Measurements from ENCODE around the gene GNG7.

GNG7 gene

GRCh38 chr19:2556221-2557092 lies 146.0 kb downstream of the GNG7 start:
- Histone ChIP-seq H3K4me2 (ENCODE audit: low read length) (no peak overlapping the region), H3K4me1 (no peaks in the 10 kb centered on the region), H2AFZ (no peak overlapping the region), H3K4me3 (ENCODE audit: low read depth, low read length) (no peak overlapping the region), H3K79me2 (peaks cover 2% of the 10 kb centered on the region), H3K27ac (no peak overlapping the region), H3K27me3 (ENCODE audit: control insufficient read depth, insufficient read depth, low read length) (no peaks in the 10 kb centered on the region), H3K36me3 (ENCODE audit: control insufficient read depth, insufficient read depth, low read length) (no peaks in the 10 kb centered on the region), H3K9me3 (ENCODE audit: control insufficient read depth, low read length) (no peaks in the 10 kb centered on the region), H3K9ac (no peak overlapping the region)
- TF ChIP-seq CTCF (IDR thresholded peaks at IDR 0.05): no peak

- no peaks in the 10 kb centered on the region for H3K36me3 ChIP-seq (ENCODE audit: control insufficient read depth, insufficient read depth, low read length)
- no peak overlapping the region for H3K9ac ChIP-seq
- H3K79me2 ChIP-seq: peaks cover 2% of the 10 kb centered on the region
- no peaks in the 10 kb centered on the region for H3K27me3 ChIP-seq (ENCODE audit: control insufficient read depth, insufficient read depth, low read length)
- no peaks in the 10 kb centered on the region for H3K9me3 ChIP-seq (ENCODE audit: control insufficient read depth, low read length)
- no peak for TF ChIP-seq CTCF (IDR thresholded peaks at IDR 0.05)
- H3K4me2 ChIP-seq (ENCODE audit: low read length): no peak overlapping the region
- no peak overlapping the region for H2AFZ ChIP-seq
- H3K4me1 ChIP-seq: no peaks in the 10 kb centered on the region
- H3K27ac ChIP-seq: no peak overlapping the region
- H3K4me3 ChIP-seq (ENCODE audit: low read depth, low read length): no peak overlapping the region
Measured at GRCh38 chr19:2555422-2556220, 146.9 kb downstream of the GNG7 start.

- Histone ChIP-seq H3K79me2 (peaks cover under 1% of the 10 kb centered on the region), H3K27me3 (ENCODE audit: control insufficient read depth, insufficient read depth, low read length) (no peaks in the 10 kb centered on the region), H2AFZ (no peak overlapping the region), H3K9ac (no peak overlapping the region), H3K36me3 (ENCODE audit: control insufficient read depth, insufficient read depth, low read length) (no peaks in the 10 kb centered on the region), H3K4me3 (ENCODE audit: low read depth, low read length) (no peak overlapping the region), H3K9me3 (ENCODE audit: control insufficient read depth, low read length) (no peaks in the 10 kb centered on the region), H3K4me1 (no peaks in the 10 kb centered on the region), H3K4me2 (ENCODE audit: low read length) (no peak overlapping the region), H3K27ac (no peak overlapping the region)
- no peak for TF ChIP-seq CTCF (IDR thresholded peaks at IDR 0.05)
Measured at GRCh38 chr19:2554856-2555255, 147.6 kb downstream of the GNG7 start.

- no peak for TF ChIP-seq CTCF (IDR thresholded peaks at IDR 0.05)
Measured at GRCh38 chr19:2553510-2553909, 149.0 kb downstream of the GNG7 start.

More at GRCh38 chr19:2553510-2553909, 149.0 kb downstream of the GNG7 start:
- no peak overlapping the region for H3K9ac ChIP-seq
- no peaks in the 10 kb centered on the region for H3K36me3 ChIP-seq (ENCODE audit: control insufficient read depth, insufficient read depth, low read length)
- H3K4me3 ChIP-seq (ENCODE audit: low read depth, low read length): no peak overlapping the region
- H3K79me2 ChIP-seq: no peaks in the 10 kb centered on the region
- no peak overlapping the region for H2AFZ ChIP-seq
- H3K27ac ChIP-seq: no peak overlapping the region
- no peaks in the 10 kb centered on the region for H3K27me3 ChIP-seq (ENCODE audit: control insufficient read depth, insufficient read depth, low read length)
- H3K4me2 ChIP-seq (ENCODE audit: low read length): no peak overlapping the region
- no peaks in the 10 kb centered on the region for H3K4me1 ChIP-seq
- H3K9me3 ChIP-seq (ENCODE audit: control insufficient read depth, low read length): no peaks in the 10 kb centered on the region

Data from parathyroid adenoma (tissue), 2 donors.